GM19463 (cell line): ENCODE measurements around the gene RMDN2.
"Not testable (repeated sequence)": the region's sequence is repeated elsewhere in the genome, so short reads cannot be mapped to it uniquely, and the experiment has no call there.

Source experiments
- ATAC-seq: cut with Tn5 transposase; IDR thresholded peaks from one replicate; pipeline ENCODE4 v1.9.1; 2021; ENCODE audit warnings: mild to moderate bottlenecking, moderate library complexity; ENCODE audit not compliant: unreplicated experiment

Gene RMDN2

DNA sequence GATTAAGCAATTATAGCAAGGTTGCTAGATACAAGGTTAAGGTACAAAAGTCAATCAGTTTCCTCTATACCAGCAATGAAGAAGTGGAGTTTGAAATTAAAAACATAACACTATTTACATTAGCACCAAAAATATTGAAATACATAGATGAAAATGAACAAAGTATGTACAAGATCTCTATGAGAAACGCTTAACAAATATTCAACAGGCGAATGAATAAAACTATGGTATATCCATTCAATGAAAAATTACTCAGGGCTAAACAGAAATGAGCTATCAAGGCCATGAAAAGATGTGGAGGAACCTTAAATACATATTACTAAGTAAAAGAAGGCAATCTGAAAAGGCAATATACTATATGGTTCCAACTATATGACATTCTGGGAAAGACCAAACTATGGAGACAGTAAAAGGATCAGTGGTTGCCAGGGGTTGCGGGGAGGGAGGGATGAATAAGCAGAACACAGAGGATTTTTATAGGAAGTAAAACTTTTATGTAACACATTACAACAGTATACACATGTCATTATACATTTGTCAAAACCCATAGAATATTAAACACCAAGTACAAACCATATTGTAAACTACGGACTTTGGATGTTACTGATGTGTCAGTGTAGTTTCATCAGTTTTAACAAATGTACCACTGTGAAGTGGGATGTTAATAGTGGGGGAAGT is 62.1 kb downstream of the RMDN2 start:
- ATAC-seq: no peak

DNA sequence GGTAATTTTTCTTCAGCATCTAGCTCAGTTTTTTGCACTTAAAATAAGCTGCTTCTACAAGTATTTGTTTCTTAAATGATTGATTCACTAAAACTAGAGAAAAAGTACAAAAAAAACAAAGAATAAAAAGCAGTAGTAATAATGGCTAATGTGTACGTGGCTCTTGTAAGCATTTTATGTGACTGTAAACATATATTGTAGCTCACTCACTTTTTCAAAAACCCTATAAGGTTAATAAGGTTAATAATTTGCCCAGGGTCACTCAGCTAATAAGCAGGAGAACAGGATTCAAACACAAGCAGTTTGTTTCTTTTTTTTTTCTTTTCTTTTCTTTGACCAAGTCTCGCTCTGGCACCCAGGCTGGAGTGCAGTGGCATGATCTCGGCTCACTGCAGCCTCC is 67.5 kb downstream of the RMDN2 start:
- no peak for ATAC-seq

DNA sequence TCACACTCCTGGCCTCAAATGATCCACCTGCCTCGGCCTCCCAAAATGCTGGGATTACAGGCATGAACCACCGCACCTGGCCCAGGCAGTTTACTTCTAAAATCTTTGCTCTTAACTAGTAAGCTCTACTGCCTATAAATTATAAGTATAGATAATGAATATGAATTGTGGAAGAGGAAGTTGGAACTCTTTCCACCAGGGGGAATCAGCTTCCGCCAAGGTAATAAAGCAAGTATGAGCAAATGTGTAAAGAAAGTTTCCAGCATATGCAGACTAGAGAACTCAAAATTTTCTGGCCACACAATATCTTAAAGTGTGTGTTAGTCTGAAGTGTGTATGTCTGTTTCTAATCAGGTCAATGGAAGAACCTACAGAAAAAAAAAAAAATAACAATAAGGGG is 68.1 kb downstream of the RMDN2 start:
- ATAC-seq: no peak

DNA sequence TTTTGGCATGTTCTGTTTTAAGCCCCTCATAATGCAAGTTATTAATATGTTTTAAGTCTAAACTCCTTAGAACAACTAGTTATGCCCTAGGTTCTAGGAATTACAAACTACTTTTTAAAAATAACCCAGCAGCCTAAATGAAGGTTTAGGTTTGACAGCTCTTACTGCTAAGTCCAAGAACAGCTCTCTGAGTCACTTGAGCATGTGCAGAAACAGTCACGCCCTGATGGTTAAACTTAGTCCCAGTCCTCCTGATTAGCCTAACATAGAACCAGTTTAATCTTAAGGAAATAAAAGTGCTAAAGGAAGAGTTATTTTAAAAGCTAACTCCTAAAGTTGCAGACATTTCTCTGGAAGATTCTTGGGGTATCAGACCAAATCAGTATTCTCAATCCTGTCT is 72.5 kb downstream of the RMDN2 start:
- ATAC-seq: no peak

DNA sequence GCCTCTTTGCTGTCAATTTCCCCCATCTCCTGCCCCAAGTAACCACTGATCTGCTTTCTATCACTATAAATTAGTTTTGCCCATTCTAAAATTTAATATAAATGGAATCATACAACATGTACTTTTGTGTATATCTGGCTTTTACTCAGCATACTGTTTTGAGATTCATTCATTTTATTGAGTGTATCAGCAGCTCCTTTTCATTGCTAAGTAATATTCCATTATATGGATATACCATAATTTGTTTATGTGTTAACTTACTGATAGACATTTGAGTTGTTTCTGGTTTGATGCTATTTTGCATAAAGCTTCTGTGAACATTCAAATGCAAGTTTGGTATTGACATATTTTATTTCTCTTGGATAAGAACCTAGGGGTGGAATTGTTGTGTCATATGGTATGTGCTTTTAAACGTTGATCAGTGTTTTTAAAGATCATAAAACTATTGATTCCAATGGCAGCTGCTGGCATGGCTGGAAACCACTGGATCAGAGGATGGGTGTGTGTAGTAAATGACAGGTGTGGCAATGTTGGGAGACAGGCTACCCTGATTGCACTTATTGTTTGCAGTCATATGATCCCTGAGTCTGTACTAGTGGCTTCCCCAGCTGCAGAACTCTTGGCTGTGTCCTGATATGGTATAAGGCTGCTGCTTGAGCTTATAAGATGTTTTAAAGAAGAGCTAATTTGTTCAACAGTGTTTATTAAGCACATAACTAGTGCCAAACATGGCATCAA is 75.6 kb downstream of the RMDN2 start:
- no peak for ATAC-seq

DNA sequence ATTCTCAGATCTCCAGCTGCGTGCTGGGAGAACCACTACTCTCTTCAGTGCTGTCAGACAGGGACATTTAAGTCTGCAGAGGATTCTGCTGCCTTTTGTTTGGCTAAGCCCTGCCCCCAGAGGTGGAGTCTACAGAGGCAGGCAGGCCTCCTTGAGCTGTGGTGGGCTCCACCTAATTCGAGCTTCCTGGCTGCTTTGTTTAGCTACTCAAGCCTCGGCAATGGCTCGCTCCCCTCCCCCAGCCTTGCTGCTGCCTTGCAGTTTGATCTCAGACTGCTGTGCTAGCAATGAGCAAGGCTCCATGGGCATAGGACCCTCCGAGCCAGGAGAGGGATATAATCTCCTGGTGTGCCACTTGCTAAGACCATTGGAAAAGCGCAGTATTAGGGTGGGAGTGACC is 85.1 kb downstream of the RMDN2 start:
- not testable (repeated sequence) for ATAC-seq

DNA sequence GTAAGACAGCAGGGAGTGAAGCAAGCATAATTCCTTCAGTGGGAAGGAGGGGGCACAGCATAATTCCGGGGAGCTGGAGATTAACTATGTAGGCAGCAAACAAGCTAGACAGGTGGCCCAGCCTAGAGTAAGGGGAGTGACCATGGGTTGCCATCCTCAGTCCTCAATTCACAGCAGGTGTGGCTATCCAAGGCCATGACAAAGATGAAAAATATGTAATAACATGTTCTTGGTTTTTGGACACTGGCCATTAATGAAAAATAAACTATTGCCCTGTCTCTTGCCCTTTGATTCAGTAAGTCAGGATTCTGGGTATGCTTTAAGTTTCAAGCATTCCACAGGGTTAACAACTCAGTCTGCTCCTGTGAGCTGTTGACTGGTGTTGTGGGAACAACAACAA is 85.9 kb downstream of the RMDN2 start:
- ATAC-seq: no peak

DNA sequence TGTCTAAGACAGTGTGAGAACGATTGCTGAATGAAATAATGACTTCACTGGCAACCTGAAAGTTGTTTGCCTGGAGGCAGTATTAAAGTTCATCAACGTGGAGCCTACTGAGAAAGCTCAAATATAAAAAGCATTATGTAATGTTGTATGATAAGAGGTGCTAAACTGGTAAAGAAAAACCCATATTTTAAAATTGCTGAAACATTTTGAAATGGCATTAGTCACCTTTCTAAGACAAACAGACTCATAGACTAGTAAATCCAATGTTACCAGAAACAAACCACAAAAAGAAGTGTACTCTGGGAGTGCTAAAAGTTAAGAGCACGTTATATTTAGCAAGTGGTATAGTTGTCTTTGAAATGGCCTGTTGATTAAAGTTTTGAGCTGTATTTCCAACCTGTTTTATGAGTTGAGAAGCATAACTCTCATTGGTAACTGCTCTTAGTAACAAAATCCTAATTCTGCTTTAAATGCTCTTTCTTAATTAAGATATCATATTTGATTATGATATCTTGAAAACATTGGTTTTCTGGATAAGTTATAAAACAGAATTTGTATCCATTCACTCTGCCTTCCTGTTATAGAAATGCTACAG is 88.2 kb downstream of the RMDN2 start:
- ATAC-seq: no peak

DNA sequence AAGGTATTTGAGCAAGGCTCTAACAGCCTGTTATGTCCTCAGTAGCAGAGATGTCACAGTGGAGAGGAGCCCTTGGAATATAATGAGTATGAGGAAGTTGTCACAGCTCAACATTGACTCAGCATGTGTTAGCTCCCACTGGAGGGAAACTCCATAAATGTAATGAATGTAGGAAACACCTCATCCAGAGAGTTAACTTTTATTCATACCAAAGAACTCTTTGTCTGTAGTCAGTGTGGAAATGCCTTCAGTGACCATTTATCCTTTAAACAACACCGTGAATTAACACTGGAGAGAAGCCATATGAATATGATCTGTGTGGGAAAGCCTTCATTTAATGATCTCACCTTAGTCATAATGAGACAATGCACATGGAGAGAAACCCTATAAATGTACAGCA is 91.1 kb downstream of the RMDN2 start:
- no peak for ATAC-seq

DNA sequence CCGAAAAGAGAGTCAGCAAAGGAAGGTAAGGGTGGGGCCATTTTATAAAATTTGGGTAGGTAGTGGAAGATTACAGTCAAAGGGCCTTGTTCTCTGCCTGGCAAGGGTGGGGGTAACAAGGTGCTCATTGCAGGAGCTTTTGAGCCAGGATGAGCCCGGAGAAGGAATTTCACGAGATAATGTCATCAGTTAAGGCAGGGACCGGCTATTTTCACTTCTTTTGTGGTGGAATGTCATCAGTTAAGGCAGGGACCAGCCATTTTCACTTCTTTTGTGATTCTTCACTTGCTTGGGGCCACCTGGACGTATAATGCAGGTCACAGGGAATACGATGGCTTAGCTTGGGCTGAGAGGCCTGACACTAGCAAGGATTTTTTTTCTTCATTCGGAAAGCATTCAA is 92.7 kb downstream of the RMDN2 start:
- no peak for ATAC-seq

DNA sequence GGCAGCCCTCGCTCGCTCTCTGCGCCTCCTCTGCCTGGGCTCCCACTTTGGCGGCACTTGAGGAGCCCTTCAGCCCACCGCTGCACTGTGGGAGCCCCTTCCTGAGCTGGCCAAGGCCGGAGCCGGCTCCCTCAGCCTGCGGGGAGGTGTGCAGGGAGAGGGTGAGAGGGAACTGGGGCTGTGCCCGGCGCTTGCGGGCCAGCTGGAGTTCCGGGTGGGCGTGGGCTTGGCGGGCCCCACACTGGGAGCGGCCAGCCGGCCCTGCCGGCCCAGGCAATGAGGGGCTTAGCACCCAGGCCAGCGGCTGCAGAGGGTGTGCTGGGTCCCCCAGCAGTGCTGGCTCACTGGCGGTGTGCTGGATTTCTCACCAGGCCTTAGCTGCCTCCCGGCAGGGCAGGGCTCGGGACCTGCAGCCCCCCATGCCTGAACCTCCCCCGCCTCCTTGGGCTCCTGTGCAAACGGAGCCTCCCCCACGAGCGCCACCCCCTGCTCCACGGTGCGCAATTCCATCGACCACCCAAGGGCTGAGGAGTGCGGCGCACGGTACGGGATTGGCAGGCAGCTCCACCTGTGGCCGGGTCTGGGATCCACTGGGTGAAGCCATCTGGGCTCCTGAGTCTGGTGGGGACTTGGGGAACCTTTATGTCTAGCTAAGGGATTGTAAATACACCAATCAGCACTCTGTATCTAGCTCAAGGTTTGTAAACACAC is 95.4 kb downstream of the RMDN2 start:
- ATAC-seq: not testable (repeated sequence)

DNA sequence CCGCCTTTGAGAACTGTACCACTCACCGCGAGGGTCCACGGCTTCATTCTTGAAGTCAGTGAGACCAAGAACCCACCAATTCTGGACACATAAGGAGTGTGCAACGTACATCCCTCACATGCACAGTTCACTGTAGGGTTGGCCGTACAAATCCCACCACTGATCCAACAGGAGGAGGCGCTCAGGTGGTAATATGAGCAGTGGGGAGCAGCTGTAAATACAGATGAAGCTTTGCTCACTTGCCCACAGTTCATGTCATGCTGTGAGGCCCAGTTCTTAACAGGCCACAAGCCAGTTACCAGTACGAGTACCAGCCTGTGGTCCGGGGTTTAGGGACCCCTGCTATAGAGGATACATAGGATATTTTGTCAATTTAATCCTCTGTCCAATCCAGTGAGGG is 96.5 kb downstream of the RMDN2 start:
- ATAC-seq: no peak

DNA sequence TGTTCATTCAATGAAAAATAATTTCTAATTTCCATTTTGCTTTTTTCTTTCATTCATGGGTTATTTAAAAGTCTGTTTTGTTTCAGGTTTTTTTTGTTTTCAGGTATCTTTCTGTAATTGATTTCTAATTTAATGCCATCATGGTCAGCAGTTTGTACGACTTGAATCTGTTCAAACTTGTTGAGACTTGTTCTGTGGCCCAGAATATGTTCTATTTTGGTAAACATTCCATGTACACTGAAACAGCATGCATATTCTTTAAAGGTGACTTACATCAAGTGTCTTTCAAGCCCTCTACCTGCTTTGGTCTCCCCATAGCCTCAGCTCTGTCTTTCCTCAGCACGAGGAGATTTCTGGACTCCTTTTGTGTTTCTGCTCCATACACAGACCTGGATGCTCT is 101.8 kb downstream of the RMDN2 start:
- ATAC-seq: no peak

DNA sequence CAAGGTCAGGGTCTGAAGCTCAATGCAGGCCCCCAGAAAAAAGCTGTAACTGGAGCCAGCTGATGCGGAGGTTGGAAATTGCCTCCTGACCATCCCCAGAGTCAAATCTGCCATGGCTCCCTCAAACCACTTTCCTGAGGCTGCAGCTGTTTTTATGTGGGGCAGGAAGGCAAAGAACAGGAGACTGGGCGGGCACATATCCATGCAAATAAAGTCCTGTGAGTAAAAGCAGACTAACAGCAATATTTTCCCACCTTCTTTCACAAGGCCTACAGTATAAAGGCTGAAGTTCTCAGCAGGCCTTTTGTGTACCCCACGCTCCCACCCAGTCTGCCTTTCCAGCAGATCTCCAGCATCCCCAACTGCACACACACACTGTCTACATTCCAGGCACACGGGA is 103.7 kb downstream of the RMDN2 start:
- ATAC-seq: no peak

DNA sequence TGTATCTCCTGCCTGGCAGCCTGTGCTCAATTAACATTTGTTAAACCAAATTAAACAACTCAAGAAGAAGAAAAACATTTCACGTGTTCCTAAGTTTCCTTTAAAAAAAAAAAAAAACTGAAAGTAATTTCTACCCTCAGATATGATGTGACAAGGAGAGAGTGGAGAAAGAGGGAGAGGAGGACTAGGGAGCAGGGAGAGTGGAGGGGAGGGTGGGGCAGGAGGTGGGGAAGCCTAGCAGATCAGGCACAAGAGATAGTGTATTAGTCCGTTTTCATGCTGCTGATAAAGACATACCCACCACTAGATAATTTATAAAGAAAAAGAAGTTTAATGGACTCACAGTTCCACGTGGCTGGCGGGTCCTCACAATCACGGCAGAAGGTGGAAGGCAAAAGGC is 104.4 kb downstream of the RMDN2 start:
- ATAC-seq: no peak

DNA sequence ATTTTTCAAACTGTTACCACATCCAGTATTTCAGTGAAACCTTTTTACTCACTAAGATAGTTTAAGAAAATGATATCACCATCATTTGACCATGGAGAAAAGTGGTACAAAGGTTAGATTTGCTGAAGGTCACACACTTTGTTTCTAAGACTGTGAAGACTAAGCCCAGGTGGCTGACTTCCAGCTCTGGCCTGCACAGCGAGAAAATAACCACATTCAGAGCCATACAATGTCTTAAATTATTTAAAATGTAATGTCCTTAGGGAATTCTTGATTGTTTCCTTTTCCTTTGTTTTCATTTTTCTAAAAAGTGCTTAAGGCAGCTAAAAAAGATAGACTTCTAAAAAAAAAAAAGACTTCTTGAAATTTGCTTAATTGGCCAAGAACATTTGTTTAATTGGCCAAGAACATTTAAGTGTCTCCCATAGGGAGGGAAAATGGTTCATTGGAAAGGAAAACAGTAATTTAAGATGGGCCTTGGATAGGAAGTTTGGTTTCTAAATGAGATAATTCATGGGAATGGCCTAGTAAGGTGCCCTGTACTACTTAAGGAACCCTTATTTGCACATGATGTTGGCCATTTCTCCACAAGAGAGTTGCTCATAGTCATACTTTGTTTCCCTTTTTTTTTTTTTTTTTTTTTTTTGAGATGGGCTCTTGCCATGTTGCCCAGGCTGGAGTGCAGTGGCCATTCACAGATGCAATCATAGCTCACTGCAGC is 105.7 kb downstream of the RMDN2 start:
- ATAC-seq: no peak

DNA sequence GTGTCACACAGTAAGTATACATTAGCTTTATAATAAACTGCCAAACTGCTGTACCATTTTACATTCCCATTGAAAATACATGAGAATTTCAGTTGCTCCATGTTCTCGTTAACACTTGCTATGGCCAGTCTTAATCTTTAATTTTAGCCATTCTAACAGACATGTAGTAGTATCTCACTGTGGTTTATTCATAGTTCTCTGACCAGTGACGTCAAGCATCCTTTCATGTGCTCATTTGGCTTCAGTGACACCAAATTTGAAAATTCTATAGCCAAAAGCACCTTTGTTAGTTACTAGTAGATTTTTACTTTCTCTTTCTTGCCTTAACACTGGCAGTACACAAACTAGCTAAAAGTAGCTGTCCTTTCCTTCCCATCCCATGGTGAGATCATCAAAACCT is 107.9 kb downstream of the RMDN2 start:
- no peak for ATAC-seq

DNA sequence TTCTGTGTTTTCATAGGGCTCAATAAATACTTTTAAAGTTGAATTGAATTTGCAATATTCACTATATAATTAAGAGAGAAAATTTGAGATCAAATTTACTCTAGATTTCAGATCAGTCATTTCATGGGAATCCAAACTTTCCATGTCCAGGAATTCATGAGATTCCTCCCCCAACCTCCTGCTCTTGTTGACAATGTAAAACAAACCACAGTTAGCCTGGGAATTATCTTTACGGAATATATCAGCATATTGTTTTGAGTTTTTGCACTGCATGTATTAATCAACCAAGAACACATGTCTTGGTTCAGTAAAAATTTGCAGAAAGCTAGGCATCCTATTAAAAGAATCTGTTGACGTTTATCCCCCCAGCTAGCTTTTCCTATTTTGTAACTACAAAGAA is 108.6 kb downstream of the RMDN2 start:
- no peak for ATAC-seq

DNA sequence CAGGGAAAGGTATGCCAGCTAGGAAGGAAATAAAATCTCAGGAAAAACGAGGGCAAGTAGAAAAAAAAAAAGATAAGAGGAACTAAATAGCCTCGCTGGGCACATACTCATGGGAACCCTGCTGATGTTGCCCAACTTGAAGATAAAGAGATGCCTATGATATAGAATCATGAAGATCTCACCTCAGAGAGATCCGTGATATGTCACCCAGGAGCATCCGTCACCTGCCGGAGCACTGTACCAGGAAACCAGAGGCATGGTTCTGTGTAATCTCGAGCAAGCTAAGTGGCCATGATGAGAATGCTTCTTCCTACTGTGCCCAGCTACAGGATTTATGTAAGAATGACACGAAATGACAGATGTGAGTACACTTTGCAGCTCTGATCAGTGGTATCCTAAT is 110.9 kb downstream of the RMDN2 start:
- no peak for ATAC-seq

DNA sequence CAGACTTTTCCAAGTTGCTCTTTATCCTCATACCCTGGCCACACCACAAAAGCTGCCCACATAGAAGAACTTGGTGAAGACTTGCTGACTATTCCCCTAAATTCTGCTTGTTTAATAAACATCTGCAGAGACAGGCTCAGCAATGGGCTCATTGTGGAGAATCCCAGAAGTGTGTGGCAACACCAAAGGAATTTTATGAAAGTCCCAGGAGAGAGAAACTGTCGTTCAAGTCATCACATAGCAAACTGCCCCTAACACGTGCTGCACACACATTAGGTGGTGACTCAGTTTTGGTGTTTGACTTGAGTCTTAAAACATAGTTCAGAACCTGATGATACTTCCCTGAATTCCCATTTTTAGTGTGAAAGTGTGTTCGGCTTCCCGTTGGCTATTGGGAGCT is 112.2 kb downstream of the RMDN2 start:
- ATAC-seq: no peak
